Upper lobe of left lung (tissue), 4 donors: ENCODE results near the gene GLRA2.

Experiments used
- EP300 ChIP-seq, 4 donors: sonication (generic); formaldehyde crosslinking; IDR thresholded peaks; one replicate each; pipeline ENCODE4 v1.5.1; 2017; ENCODE audit warnings: antibody characterized with exemption in 4 of 4, control low read depth in 2 of 4
- POLR2A ChIP-seq, 4 donors: fragments of 450-650 bp; IDR thresholded peaks; one replicate each; pipeline ENCODE4 v1.5.1; 2016 to 2017; ENCODE audit warnings: antibody characterized with exemption in 4 of 4, mild to moderate bottlenecking in 2 of 4
- POLR2AphosphoS5 ChIP-seq, 2 donors: sonication (generic); formaldehyde crosslinking; IDR thresholded peaks; one replicate each; pipeline ENCODE4 v1.5.1; 2017; ENCODE audit warnings: antibody characterized with exemption in 2 of 2
- TF ChIP-seq, protein P1 (sequence below), 6 experiments: fragments of 450-650 bp in 4 of 6; fragments of 200-600 bp in 2 of 6; sonication (generic) in 2 of 6; IDR thresholded peaks; one replicate each; pipeline ENCODE4 v1.5.1; 2016 to 2019; ENCODE audit warnings: antibody characterized with exemption in 6 of 6

DNA sequence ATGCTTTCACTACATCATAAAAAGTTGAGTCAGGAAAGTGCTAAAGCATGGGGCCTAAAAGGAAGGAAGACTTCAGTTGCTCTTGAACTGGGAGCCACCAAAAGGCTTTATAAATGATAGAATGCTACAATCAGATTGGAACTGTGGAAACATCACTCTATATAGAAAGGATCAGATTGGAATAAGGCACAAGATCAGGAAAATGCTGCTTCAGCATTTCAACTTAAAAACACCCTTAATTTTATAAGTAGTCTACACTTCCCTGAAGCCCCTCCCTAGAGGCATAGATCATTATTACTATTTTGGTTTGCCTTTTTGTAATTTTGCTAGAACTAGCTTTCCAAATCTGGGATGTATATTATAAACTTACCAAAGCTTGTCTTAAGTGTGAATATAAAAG, 172.8 kb downstream of the GLRA2 start:
- TF ChIP-seq, protein P1, sequence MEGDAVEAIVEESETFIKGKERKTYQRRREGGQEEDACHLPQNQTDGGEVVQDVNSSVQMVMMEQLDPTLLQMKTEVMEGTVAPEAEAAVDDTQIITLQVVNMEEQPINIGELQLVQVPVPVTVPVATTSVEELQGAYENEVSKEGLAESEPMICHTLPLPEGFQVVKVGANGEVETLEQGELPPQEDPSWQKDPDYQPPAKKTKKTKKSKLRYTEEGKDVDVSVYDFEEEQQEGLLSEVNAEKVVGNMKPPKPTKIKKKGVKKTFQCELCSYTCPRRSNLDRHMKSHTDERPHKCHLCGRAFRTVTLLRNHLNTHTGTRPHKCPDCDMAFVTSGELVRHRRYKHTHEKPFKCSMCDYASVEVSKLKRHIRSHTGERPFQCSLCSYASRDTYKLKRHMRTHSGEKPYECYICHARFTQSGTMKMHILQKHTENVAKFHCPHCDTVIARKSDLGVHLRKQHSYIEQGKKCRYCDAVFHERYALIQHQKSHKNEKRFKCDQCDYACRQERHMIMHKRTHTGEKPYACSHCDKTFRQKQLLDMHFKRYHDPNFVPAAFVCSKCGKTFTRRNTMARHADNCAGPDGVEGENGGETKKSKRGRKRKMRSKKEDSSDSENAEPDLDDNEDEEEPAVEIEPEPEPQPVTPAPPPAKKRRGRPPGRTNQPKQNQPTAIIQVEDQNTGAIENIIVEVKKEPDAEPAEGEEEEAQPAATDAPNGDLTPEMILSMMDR (IDR thresholded peaks at IDR 0.05) = no peak
- TF ChIP-seq POLR2A (IDR thresholded peaks at IDR 0.05) (no peak), EP300 (IDR thresholded peaks at IDR 0.05) (no peak), POLR2AphosphoS5 (IDR thresholded peaks at IDR 0.05) (no peak)
